Measurements from ENCODE around the gene PHPT1.

Gene PHPT1

GRCh38 chr9:136849960-136850865, 1.0 kb downstream of the PHPT1 start:
- DNase-seq, result no peak

GRCh38 chr9:136850866-136851775, 1.9 kb downstream of the PHPT1 start:
- DNase-seq, result no peak

- DNase-seq, result no peak
Measured at GRCh38 chr9:136851941-136852663, 2.9 kb downstream of the PHPT1 start, which contains the start of gene MAMDC4. TSS of gene MAMDC4 (plus strand) at chr9:136852346. CDS start at chr9:136852417, 71 bp downstream.

DNA sequence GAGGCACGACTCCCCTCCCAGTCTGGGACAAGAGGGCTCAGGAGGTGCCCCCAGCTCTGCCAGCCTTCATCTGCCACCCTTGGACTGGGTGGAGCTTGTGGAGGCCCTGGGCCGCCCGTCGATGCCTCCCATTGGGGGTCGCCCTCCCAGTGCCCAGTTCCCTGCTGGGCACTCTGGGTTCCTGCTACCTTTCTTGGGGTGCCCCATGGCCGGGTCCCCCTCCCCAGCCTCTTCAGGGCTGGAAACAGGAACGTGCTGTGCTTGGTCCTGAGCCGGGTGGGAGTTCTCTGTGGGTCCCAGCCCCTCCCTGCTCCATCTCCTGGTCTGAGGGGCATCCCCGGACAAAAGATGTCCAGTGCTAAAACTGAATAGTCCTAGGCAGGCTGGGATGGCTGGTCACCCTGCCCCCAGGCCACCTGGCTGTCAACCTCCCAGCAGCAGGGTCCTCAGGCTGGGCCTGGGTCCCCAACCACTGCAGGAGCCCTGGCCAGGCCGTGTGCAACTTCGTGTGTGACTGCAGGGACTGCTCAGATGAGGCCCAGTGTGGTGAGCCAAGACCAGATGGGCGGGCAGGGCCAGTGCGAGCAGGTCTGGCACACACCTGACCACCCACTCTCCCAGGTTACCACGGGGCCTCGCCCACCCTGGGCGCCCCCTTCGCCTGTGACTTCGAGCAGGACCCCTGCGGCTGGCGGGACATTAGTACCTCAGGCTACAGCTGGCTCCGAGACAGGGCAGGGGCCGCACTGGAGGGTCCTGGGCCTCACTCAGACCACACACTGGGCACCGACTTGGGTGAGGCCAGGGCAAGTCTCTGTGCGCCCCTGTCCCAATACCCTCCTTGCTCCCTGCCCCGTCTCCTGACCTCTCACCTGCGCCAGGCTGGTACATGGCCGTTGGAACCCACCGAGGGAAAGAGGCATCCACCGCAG, 3.7 kb downstream of the PHPT1 start:
- no peak for DNase-seq

- no peak for DNase-seq
Measured at GRCh38 chr9:136853596-136854112, 4.4 kb downstream of the PHPT1 start.

GRCh38 chr9:136854113-136854841, 5.1 kb downstream of the PHPT1 start:
- no peak for DNase-seq

- DNase-seq, result no peak
Measured at GRCh38 chr9:136854842-136855460, 5.7 kb downstream of the PHPT1 start.

DNA sequence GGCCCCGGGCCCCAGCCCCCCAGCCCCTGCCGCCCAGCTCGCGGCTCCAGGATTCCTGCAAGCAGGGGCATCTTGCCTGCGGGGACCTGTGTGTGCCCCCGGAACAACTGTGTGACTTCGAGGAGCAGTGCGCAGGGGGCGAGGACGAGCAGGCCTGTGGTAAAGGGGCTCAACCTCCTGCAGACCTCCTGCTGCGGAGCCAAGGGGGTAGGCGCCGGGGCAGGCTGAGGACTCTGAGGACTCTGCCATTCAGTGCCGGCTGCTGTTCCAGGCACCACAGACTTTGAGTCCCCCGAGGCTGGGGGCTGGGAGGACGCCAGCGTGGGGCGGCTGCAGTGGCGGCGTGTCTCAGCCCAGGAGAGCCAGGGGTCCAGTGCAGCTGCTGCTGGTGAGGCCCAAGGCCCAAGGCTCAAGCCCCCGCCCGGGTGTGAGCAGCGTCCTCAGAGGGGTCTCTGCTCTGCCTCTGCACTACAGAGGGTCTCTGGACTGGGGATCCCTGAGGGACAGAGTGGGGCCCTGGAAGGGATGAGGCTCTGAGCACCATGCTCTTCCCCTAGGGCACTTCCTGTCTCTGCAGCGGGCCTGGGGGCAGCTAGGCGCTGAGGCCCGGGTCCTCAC, 6.4 kb downstream of the PHPT1 start:
- DNase-seq, result no peak

DNA sequence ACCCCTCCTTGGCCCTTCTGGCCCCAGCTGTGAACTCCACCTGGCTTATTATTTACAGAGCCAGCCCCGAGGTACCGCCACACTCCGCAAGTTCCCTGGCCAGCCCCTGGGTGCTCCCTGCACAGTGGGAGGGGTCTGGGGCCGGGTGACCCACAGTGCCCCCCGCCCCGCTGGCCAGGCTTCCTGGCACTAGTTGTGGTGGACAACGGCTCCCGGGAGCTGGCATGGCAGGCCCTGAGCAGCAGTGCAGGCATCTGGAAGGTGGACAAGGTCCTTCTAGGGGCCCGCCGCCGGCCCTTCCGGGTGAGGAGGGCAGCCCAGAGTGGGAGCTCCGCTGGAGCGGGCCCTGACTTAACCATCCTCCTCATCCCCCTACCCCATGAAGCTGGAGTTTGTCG, 6.9 kb downstream of the PHPT1 start:
- no peak for DNase-seq

GRCh38 chr9:136856541-136857141, 7.4 kb downstream of the PHPT1 start:
- DNase-seq, result no peak

DNA sequence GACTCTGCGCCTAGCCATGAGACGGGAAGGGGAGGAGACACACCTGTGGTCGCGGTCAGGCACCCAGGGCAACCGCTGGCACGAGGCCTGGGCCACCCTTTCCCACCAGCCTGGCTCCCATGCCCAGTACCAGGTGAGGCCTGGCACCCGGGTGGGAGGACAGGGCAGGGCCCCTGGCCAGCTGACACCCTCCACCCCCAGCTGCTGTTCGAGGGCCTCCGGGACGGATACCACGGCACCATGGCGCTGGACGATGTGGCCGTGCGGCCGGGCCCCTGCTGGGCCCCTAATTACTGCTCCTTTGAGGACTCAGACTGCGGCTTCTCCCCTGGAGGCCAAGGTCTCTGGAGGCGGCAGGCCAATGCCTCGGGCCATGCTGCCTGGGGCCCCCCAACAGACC, 8.0 kb downstream of the PHPT1 start:
- no peak for DNase-seq

DNA sequence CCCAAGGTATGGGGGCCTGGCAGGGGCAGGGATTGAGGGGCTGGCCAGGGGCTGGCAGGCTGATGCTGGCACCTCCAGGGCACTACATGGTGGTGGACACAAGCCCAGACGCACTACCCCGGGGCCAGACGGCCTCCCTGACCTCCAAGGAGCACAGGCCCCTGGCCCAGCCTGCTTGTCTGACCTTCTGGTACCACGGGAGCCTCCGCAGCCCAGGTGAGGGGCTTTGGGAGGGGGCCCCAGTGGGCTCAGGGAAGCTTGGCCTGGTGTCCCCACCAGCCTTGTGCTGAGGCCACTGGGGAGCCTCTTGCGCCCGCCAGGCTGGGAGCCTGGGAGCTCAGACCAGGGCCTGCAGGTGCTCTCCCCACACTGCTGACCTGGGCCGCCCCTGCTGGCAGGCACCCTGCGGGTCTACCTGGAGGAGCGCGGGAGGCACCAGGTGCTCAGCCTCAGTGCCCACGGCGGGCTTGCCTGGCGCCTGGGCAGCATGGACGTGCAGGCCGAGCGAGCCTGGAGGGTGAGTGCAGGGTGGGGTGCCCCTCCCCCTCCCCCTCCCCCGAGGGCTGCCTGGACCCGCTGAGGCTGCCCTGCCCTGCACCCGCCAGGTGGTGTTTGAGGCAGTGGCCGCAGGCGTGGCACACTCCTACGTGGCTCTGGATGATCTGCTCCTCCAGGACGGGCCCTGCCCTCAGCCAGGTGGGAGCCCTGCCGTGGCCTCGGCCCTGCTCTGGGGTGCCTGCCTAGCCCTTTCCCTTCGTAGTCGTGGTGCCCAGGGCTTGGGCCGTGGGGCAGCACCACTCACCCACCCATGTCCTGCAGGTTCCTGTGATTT, 8.6 kb downstream of the PHPT1 start:
- DNase-seq, result no peak

- DNase-seq, result no peak
Measured at GRCh38 chr9:136858452-136858843, 9.2 kb downstream of the PHPT1 start.

GRCh38 chr9:136858844-136859757, 9.9 kb downstream of the PHPT1 start:
- no peak for DNase-seq

DNA sequence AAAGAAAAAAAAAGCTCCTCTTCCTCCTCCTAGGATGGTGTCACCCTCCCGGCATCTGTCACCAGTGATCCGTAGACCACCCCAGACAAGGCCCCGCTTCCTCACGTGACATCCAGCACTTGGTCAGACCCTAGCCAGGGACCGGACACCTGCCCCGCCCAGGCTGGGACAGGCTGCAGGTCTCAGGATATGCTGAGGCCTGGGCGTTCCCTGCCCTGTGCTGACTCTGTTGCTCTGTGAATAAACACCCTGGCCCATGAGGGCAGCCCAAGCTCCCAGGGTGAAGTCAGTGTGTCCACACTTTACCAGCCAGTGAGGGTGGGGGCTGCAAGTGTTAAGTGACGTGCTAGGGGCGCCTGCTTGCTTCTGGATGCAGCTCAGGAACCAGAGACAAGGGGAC, 11.3 kb downstream of the PHPT1 start:
- DNase-seq, result no peak

DNA sequence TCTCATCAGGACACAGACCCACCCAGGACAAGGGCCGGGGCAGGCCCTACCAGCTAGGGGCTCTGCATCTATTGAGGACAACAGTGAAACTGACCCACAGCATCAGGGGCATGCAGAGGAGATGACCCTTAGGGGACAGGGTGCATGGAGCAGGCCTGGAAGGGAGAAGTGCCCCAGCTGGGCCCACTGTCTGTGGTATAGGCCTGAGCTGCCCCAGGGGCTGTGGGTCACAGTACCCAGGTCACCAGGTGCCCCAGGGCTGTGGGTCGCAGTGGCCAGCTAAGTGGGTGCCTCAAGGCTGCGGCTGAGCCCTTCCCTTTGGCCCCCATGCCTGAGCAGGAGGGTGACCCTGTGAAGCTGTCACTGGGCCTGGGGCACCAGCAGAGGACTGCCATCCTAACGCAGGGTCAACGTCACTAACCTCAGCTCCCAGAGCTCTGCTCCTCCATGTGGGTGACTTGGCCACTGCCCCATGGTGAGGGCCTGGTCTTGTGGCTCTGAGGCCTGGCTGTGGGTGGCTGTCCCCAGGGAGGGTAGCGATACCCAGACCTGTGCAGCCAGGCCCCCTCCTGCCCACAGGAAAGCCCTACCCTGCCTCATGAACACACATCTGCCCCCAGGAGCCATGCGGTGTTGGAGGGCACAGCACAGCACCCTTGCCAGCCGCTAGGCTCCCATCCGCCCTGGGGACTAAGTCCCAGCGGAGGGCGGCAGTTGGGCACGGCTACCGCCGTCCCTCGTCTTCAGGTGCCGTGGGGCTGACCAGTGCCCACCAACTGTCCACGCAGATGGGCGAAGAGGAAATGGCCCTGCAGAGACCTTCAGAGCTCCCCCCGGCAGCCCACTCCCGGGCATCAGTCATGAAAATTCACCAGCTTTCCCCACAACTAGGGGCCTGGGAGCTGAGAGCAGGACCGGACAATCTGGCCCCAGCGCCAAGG, 12.0 kb downstream of the PHPT1 start:
- DNase-seq, result no peak

Data from CD4-positive, alpha-beta T cell treated with Interferon alpha-2 for 1 hour (primary cell).